ENCODE data around the gene RAB3IL1.

- TF ChIP-seq POLR2AphosphoS5 (IDR thresholded peaks at IDR 0.05; ENCODE audit: borderline replicate concordance, low read depth, low read length) (no peak), EZH2 (IDR thresholded peaks at IDR 0.05) (no peak), FOXP2 (optimal IDR thresholded peaks at IDR 0.05; ENCODE audit: control extremely low read depth, extremely low read length, insufficient read depth) (no peak)
Observed at GRCh38 chr11:61882879-61883278, 34.5 kb downstream of the RAB3IL1 start.

Measured in SK-N-MC (cell line).